ENCODE data around the gene ANKRD2.
A peak's percentile ranks its signal among the peaks of the same experiment; 100 is the strongest.
"Not testable (repeated sequence)": the region's sequence is repeated elsewhere in the genome, so short reads cannot be mapped to it uniquely, and the experiment has no call there.

ANKRD2 gene

GRCh38 chr10:97572214-97572989 lies at the start of gene ANKRD2:
Gene ANKRD2 (plus strand): TSS chr10:97572779. CDS start chr10:97572789, 10 bp downstream.
- DNase-seq: peak in 3 of 4 experiments; percentile 13 to 27 (median 16)

GRCh38 chr10:97522937-97523336 lies 49.6 kb upstream of the ANKRD2 start:
- no peak for DNase-seq

GRCh38 chr10:97525086-97525485 lies 47.5 kb upstream of the ANKRD2 start:
- DNase-seq: no peak

- DNase-seq: no peak
These were observed 46.9 kb upstream of the ANKRD2 start for GRCh38 chr10:97525683-97526110.

- not testable (repeated sequence) for DNase-seq
These were observed 43.7 kb upstream of the ANKRD2 start for GRCh38 chr10:97528876-97529275.

GRCh38 chr10:97529685-97530465 lies 42.7 kb upstream of the ANKRD2 start:
- DNase-seq: no peak

- DNase-seq: no peak
These were observed 41.1 kb upstream of the ANKRD2 start for GRCh38 chr10:97531401-97531986.

- no peak for DNase-seq
These were observed 39.5 kb upstream of the ANKRD2 start for GRCh38 chr10:97532935-97533671.

- no peak for DNase-seq
These were observed 38.7 kb upstream of the ANKRD2 start for GRCh38 chr10:97533888-97534287.

- DNase-seq: peak in 1 of 4 experiments; percentile 3
These were observed 37.7 kb upstream of the ANKRD2 start for GRCh38 chr10:97534746-97535367.

- no peak for DNase-seq
These were observed 35.3 kb upstream of the ANKRD2 start for GRCh38 chr10:97537186-97537869.

- DNase-seq: no peak
These were observed 34.2 kb upstream of the ANKRD2 start for GRCh38 chr10:97538411-97538810.

GRCh38 chr10:97538839-97539238 lies 33.7 kb upstream of the ANKRD2 start:
- DNase-seq: no peak

GRCh38 chr10:97539523-97540200 lies 32.9 kb upstream of the ANKRD2 start:
- DNase-seq: no peak

- no peak for DNase-seq
These were observed 31.7 kb upstream of the ANKRD2 start for GRCh38 chr10:97540669-97541500.

- no peak for DNase-seq
These were observed 30.2 kb upstream of the ANKRD2 start for GRCh38 chr10:97542169-97543024.

- DNase-seq: no peak
These were observed 29.5 kb upstream of the ANKRD2 start for GRCh38 chr10:97543025-97543546.

GRCh38 chr10:97546456-97547270 lies 25.9 kb upstream of the ANKRD2 start:
- no peak for DNase-seq

Data from activated naive CD4-positive, alpha-beta T cell (primary cell).